SU-DHL-6 (cell line): ENCODE results near the gene OCIAD1.

Experiments
- H2AFZ ChIP-seq: fragments of 200-600 bp; sonication (generic); 2 replicates; pipeline ENCODE4 v1.6.1; 2014; ENCODE audit warnings: low read depth, mild to moderate bottlenecking, moderate library complexity, mixed read lengths, antibody characterized with exemption, low read length; ENCODE audit not compliant: severe bottlenecking
- H3F3A ChIP-seq: fragments of 200-600 bp; shearing (Covaris generic); 2 replicates; pipeline ENCODE4 v1.6.0; 2016; ENCODE audit warnings: antibody characterized with exemption, mild to moderate bottlenecking; ENCODE audit not compliant: insufficient read depth
- H3K27ac ChIP-seq: fragments of 200-600 bp; sonication (generic); 2 replicates; pipeline ENCODE4 v1.5.1; 2016; ENCODE audit warnings: low read depth, mild to moderate bottlenecking, low read length, moderate library complexity, mixed read lengths
- H3K27me3 ChIP-seq: fragments of 200-600 bp; sonication (generic), shearing (Covaris generic); 2 replicates; pipeline ENCODE4 v1.6.0; 2014; ENCODE audit warnings: mild to moderate bottlenecking, low read length
- H3K36me3 ChIP-seq: fragments of 200-600 bp; sonication (generic); 2 replicates; pipeline ENCODE4 v1.6.1; 2014; ENCODE audit warnings: mild to moderate bottlenecking, low read length, mixed read lengths
- H3K4me2 ChIP-seq: fragments of 300-600, 200-600 bp; shearing (Covaris generic), sonication (generic); 2 replicates; pipeline ENCODE4 v1.6.0; 2014; ENCODE audit warnings: low read length, low read depth, mild to moderate bottlenecking; ENCODE audit not compliant: poor library complexity, severe bottlenecking
- H3K4me3 ChIP-seq: fragments of 200-600 bp; sonication (generic); 2 replicates; pipeline ENCODE4 v1.5.1; 2014; ENCODE audit warnings: antibody characterized with exemption, low read length, mild to moderate bottlenecking, mixed read lengths; ENCODE audit not compliant: insufficient read depth, poor library complexity, severe bottlenecking
- H3K79me2 ChIP-seq: fragments of 200-600 bp; sonication (generic); 2 replicates; pipeline ENCODE4 v1.6.1; 2014; ENCODE audit warnings: mild to moderate bottlenecking, low read length, moderate library complexity; ENCODE audit not compliant: insufficient read depth
- H3K9ac ChIP-seq: fragments of 200-600 bp; sonication (generic); 2 replicates; pipeline ENCODE4 v1.7.0; 2014; ENCODE audit warnings: mild to moderate bottlenecking, low read length
- H3K9me2 ChIP-seq: fragments of 200-600 bp; sonication (generic); replicated peaks from 2 replicates; pipeline ENCODE4 v1.6.1; 2014; ENCODE audit warnings: low read length; ENCODE audit not compliant: insufficient read depth
- H3K9me3 ChIP-seq: fragments of 200-600 bp; sonication (generic); 2 replicates; pipeline ENCODE4 v1.6.1; 2014; ENCODE audit warnings: low read length, mixed read lengths; ENCODE audit not compliant: insufficient read depth
- H4K20me1 ChIP-seq: fragments of 200-600 bp; sonication (generic); 2 replicates; pipeline ENCODE4 v1.6.1; 2014; ENCODE audit warnings: low read depth, mild to moderate bottlenecking, antibody characterized with exemption, low read length, moderate library complexity, mixed read lengths
- EZH2phosphoT487 ChIP-seq: fragments of 200-600 bp; sonication (generic), shearing (Covaris generic); conservative IDR thresholded peaks from 2 replicates; pipeline ENCODE4 v1.6.1; 2018; ENCODE audit warnings: mild to moderate bottlenecking, antibody characterized with exemption, low read length, moderate library complexity, mixed read lengths
- TF ChIP-seq, protein P1 (sequence below): fragments of 200-600 bp; sonication (generic); IDR thresholded peaks from one replicate; pipeline ENCODE4 v1.5.1; 2017; ENCODE audit warnings: antibody characterized with exemption, mild to moderate bottlenecking, low read length, moderate library complexity; ENCODE audit not compliant: insufficient read depth, poor library complexity, severe bottlenecking

Gene OCIAD1

GRCh38 chr4:48899950-48900349 is 69.1 kb downstream of the OCIAD1 start:
- no peak overlapping the region for H3K4me3 ChIP-seq
- H2AFZ ChIP-seq: no peak overlapping the region
- no peaks in the 10 kb centered on the region for H3K9me3 ChIP-seq
- no peaks in the 10 kb centered on the region for H3K79me2 ChIP-seq
- H3F3A ChIP-seq: no peaks in the 10 kb centered on the region
- TF ChIP-seq, protein P1, sequence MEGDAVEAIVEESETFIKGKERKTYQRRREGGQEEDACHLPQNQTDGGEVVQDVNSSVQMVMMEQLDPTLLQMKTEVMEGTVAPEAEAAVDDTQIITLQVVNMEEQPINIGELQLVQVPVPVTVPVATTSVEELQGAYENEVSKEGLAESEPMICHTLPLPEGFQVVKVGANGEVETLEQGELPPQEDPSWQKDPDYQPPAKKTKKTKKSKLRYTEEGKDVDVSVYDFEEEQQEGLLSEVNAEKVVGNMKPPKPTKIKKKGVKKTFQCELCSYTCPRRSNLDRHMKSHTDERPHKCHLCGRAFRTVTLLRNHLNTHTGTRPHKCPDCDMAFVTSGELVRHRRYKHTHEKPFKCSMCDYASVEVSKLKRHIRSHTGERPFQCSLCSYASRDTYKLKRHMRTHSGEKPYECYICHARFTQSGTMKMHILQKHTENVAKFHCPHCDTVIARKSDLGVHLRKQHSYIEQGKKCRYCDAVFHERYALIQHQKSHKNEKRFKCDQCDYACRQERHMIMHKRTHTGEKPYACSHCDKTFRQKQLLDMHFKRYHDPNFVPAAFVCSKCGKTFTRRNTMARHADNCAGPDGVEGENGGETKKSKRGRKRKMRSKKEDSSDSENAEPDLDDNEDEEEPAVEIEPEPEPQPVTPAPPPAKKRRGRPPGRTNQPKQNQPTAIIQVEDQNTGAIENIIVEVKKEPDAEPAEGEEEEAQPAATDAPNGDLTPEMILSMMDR: no peak
- TF ChIP-seq EZH2phosphoT487: no peak
- no peak overlapping the region for H3K4me2 ChIP-seq
- no peaks in the 10 kb centered on the region for H3K27me3 ChIP-seq
- no peaks in the 10 kb centered on the region for H3K9me2 ChIP-seq
- H4K20me1 ChIP-seq: no peaks in the 10 kb centered on the region
- 0 out of 2 replicates have a peak, but pooled peaks cover 8% of the 10 kb centered on the region for H3K36me3 ChIP-seq
- no peak overlapping the region for H3K27ac ChIP-seq
- H3K9ac ChIP-seq: no peak overlapping the region

DNA sequence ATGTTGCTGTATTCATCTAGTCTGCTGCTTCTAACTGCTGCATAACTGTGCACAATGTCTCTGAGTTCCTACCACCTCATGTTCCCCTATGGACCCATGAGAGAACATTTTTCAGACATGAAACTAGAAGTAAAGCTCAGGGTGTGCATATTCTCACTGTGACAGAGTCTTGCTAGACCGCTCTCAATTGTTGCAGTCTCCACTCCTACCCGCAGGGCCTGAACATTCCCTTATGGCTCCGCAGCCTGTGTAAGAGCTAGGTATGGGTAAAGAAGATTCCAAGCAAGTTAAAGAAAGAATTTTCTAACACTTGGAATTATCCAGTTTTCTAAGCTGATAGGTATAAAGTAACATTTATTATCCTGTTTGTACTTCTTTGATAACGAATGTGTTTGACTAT is 70.3 kb downstream of the OCIAD1 start:
- H3K36me3 ChIP-seq: 0 out of 2 replicates have a peak, but pooled peaks cover 8% of the 10 kb centered on the region

DNA sequence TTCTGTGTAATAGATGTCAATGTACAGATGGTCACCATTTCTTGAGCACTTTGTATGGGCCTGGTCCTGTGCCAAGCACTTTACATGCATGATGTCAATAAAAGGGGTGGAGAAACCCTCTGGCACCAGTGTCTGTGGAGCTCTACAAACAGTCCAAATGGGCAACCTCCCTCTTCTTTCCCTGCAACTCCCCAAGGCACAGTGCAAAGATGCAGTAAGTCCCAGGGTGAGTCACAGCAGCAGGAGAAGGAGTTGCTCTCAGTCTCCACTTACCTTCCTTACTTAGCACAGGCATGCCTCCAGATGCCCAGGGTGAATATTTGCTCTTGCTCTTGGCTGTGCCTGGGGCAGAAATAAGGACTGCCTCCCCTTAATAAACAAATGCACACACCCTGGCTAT is 71.4 kb downstream of the OCIAD1 start:
- TF ChIP-seq, protein P1: no peak
- TF ChIP-seq EZH2phosphoT487: no peak
- no peak overlapping the region for H3K4me3 ChIP-seq
- 0 out of 2 replicates have a peak, but pooled peaks cover 8% of the 10 kb centered on the region for H3K36me3 ChIP-seq
- no peak overlapping the region for H3K27ac ChIP-seq
- no peaks in the 10 kb centered on the region for H3K9me3 ChIP-seq
- H2AFZ ChIP-seq: no peak overlapping the region
- no peaks in the 10 kb centered on the region for H4K20me1 ChIP-seq
- H3K27me3 ChIP-seq: no peaks in the 10 kb centered on the region
- H3F3A ChIP-seq: no peaks in the 10 kb centered on the region
- peaks cover 8% of the 10 kb centered on the region; the same call in 1 of the 2 replicates for H3K79me2 ChIP-seq
- H3K4me2 ChIP-seq: no peak overlapping the region
- no peak overlapping the region for H3K9ac ChIP-seq
- H3K9me2 ChIP-seq: no peaks in the 10 kb centered on the region

More for the DNA sequence above, 70.3 kb downstream of the OCIAD1 start:
- Histone ChIP-seq H3K9ac (no peak overlapping the region), H3K9me3 (no peaks in the 10 kb centered on the region), H3K79me2 (peaks cover 5% of the 10 kb centered on the region; the same call in 1 of the 2 replicates), H3K4me3 (no peak overlapping the region), H2AFZ (no peak overlapping the region), H4K20me1 (no peaks in the 10 kb centered on the region), H3K27ac (no peak overlapping the region), H3K27me3 (no peaks in the 10 kb centered on the region), H3K9me2 (no peaks in the 10 kb centered on the region), H3K4me2 (no peak overlapping the region), H3F3A (no peaks in the 10 kb centered on the region)
- TF ChIP-seq, protein P1: no peak
- TF ChIP-seq EZH2phosphoT487: no peak
